Testis (tissue), 3 donors: Measurements from ENCODE around the gene PRDM1. TPM values are rescaled to one million over a fixed set of nuclear protein-coding genes. Genes with fewer than 3 reads are reported as not detected.

Experiments
- DNase-seq: peaks from one replicate; pipeline ENCODE4 v3.0.0-alpha.2; 2019
- H3K27ac ChIP-seq, 2 donors: fragments of 200-600 bp; sonication (generic); one replicate each; pipeline ENCODE4 v1.5.1; 2019
- H3K27me3 ChIP-seq: fragments of 200-600 bp; sonication (generic); one replicate; pipeline ENCODE4 v1.5.1; 2019
- H3K36me3 ChIP-seq: fragments of 200-600 bp; sonication (generic); one replicate; pipeline ENCODE4 v1.5.1; 2017; ENCODE audit warnings: low read depth; ENCODE audit errors: missing control alignments
- H3K4me1 ChIP-seq: fragments of 200-600 bp; sonication (generic); one replicate; pipeline ENCODE4 v1.5.1; 2019
- H3K4me3 ChIP-seq, 2 donors: fragments of 200-600 bp; sonication (generic); one replicate each; pipeline ENCODE4 v1.5.1; 2017 to 2019
- H3K9me3 ChIP-seq: fragments of 200-600 bp; sonication (generic); one replicate; pipeline ENCODE4 v1.5.1; 2017
- CTCF ChIP-seq, 3 experiments: fragments of 450-650 bp in 2 of 3; fragments of 200-600 bp in 1 of 3; sonication (generic) in 1 of 3; IDR thresholded peaks; one replicate each; pipeline ENCODE4 v1.5.1; 2016 to 2019; ENCODE audit warnings: antibody characterized with exemption in 3 of 3, mild to moderate bottlenecking in 2 of 3, moderate library complexity in 1 of 3
- POLR2A ChIP-seq: fragments of 450-650 bp; IDR thresholded peaks from one replicate; pipeline ENCODE4 v1.6.1; 2017; ENCODE audit warnings: antibody characterized with exemption, mild to moderate bottlenecking, moderate library complexity
- WGBS, 2 donors: methylation state at CpG; one replicate each; pipeline ENCODE4 v1.1.5; 2018; 5-methylcytosine and 5-hydroxymethylcytosine counted together
- intact Hi-C: fragments of 100-400 bp; cut with DNase I; formaldehyde crosslinking; loops from one replicate; pipeline ENCODE4 v1.15.1; 2023; ENCODE audit warnings: low total_unique reads
- polyA plus RNA-seq: library from polyadenylated mRNA; stranded (reverse); fragments of 350-450 nt; fragmentation: Illumina TruSeq; extraction: RNeasy Lipid Tissue Mini Kit (QIAGEN cat#74804); gene quantifications from one replicate; pipeline ENCODE4 v1.2.3, GENCODE V29; 2014; ENCODE audit warnings: low read depth, low replicate concordance; ENCODE audit not compliant: insufficient read depth
- total RNA-seq, 2 donors: library from RNA; depleted of rRNA; stranded (reverse); fragments of >200 nt; gene quantifications; one replicate each; pipeline ENCODE4 v1.2.3, GENCODE V29; 2016

PRDM1 gene
- total and polyA plus RNA-seq, 3 donors from 2014 or later: 3.3 to 4.1 (median 3.5) TPM

- 25 to 27% methylated on average over 13 of the region's 13 CpGs for WGBS, 2 donors
- intact Hi-C loops: no loop called here
- peak; percentile 27 for DNase-seq
- Histone ChIP-seq H3K4me1 (peaks cover 5% of the 10 kb centered on the region), H3K27me3 (no peaks in the 10 kb centered on the region), H3K9me3 (no peaks in the 10 kb centered on the region), H3K27ac (peak overlapping the region in 1 of 2 donors; percentile 48), H3K36me3 (no peaks in the 10 kb centered on the region), H3K4me3 (peak overlapping the region in 1 of 2 donors; percentile 18)
- no peak for TF ChIP-seq CTCF (IDR thresholded peaks at IDR 0.05)
- TF ChIP-seq POLR2A: no peak
Measured at GRCh38 chr6:106087548-106088325, 1.6 kb downstream of the PRDM1 start.

GRCh38 chr6:106090001-106090400 lies 3.9 kb downstream of the PRDM1 start:
- no peak overlapping the region for H3K27ac ChIP-seq
- WGBS, 2 donors: 81 to 85% methylated on average over 4 of the region's 4 CpGs
- DNase-seq: no peak
- TF ChIP-seq POLR2A (no peak), CTCF (IDR thresholded peaks at IDR 0.05) (no peak)
- no peaks in the 10 kb centered on the region for H3K36me3 ChIP-seq
- no peaks in the 10 kb centered on the region for H3K27me3 ChIP-seq
- no peaks in the 10 kb centered on the region for H3K9me3 ChIP-seq
- intact Hi-C loops: no loop called here
- H3K4me1 ChIP-seq: peaks cover 5% of the 10 kb centered on the region
- no peak overlapping the region for H3K4me3 ChIP-seq

- 90 to 93% methylated on average over 5 of the region's 5 CpGs for WGBS, 2 donors
- no peak for DNase-seq
- H3K36me3 ChIP-seq: no peaks in the 10 kb centered on the region
- intact Hi-C loops: no loop called here
- TF ChIP-seq POLR2A (no peak), CTCF (IDR thresholded peaks at IDR 0.05) (no peak)
- H3K27ac ChIP-seq: no peak overlapping the region
- no peaks in the 10 kb centered on the region for H3K27me3 ChIP-seq
- no peak overlapping the region for H3K4me3 ChIP-seq
- no peaks in the 10 kb centered on the region for H3K9me3 ChIP-seq
- no peaks in the 10 kb centered on the region for H3K4me1 ChIP-seq
Measured at GRCh38 chr6:106092279-106092678, 6.1 kb downstream of the PRDM1 start.

GRCh38 chr6:106094261-106094963 lies 8.3 kb downstream of the PRDM1 start:
- H3K27me3 ChIP-seq: no peaks in the 10 kb centered on the region
- intact Hi-C loops: no loop called here
- H3K4me1 ChIP-seq: no peaks in the 10 kb centered on the region
- no peak overlapping the region for H3K4me3 ChIP-seq
- no peaks in the 10 kb centered on the region for H3K9me3 ChIP-seq
- WGBS, 2 donors: 65 to 83% methylated on average over 4 to 7 of the region's 7 CpGs
- H3K27ac ChIP-seq: no peak overlapping the region
- DNase-seq: no peak
- no peaks in the 10 kb centered on the region for H3K36me3 ChIP-seq
- TF ChIP-seq POLR2A (no peak), CTCF (IDR thresholded peaks at IDR 0.05) (no peak)
